GM12878 (cell line): ENCODE results near the gene MB. TPM values are rescaled to one million over a fixed set of nuclear protein-coding genes. Genes with fewer than 3 reads are reported as not detected.

Experiments
- ATAC-seq: fragments of 200-7000 bp; cut with Tn5 transposase; 3 replicates; pipeline ENCODE4 v1.9.1; 2020; ENCODE audit warnings: mild to moderate bottlenecking, moderate library complexity
- BruUV-seq: library from RNA; stranded (reverse); fragments of 400-500 nt; replicated peaks from 2 replicates; lab custom pipeline; 2021; lab: Mats Ljungman, UMichigan
- CTCF ChIA-PET: fragments of 300-600 bp; sonication (Branson Sonifier 250); formaldehyde crosslinking; extraction: SDS; loops from one replicate; lab custom pipeline; 2021; ENCODE audit warnings: inconsistent platforms; lab: Yijun Ruan, JAX
- POLR2A ChIA-PET: fragments of 350-600 bp; formaldehyde crosslinking; extraction: SDS; loops from one replicate; lab custom pipeline; 2021; ENCODE audit warnings: inconsistent platforms; lab: Charles Lee
- RAD21 ChIA-PET: fragments of 300-600 bp; sonication (Branson Sonifier 250); formaldehyde crosslinking; loops from one replicate; lab custom pipeline; 2023; ENCODE audit warnings: antibody characterized with exemption; ENCODE audit not compliant: unreplicated experiment; lab: Charles Lee
- SMC1A ChIA-PET: fragments of 300-600 bp; sonication (Branson Sonifier 250); formaldehyde crosslinking; loops from one replicate; lab custom pipeline; 2023; ENCODE audit not compliant: unreplicated experiment, uncharacterized antibody; lab: Charles Lee
- DNase-seq: peaks from one replicate; pipeline ENCODE4 v3.0.0-alpha.2; 2011; ENCODE audit warnings: low read depth, low spot score
- FAIRE-seq: peaks from 3 replicates; lab custom pipeline; 2011; peaks lifted over from hg19 to GRCh38; lab: Jason Lieb, UNC
- H2AFZ ChIP-seq: 2 replicates; pipeline ENCODE4 v1.6.0; 2011; ENCODE audit warnings: low read depth, low read length, control low read depth; ENCODE audit not compliant: control insufficient read depth
- H3K27ac ChIP-seq: 2 replicates; pipeline ENCODE4 v1.5.1; 2011; ENCODE audit warnings: control low read depth; ENCODE audit not compliant: control insufficient read depth, insufficient read depth
- H3K27me3 ChIP-seq, 2 experiments: replicated peaks in 1 of 2; 2 replicates each; pipeline versions ENCODE4 v1.6.0 to v1.6.1; 2011; ENCODE audit warnings: low read length in 1 of 2; ENCODE audit not compliant: control insufficient read depth in 2 of 2, insufficient read depth in 2 of 2
- H3K36me3 ChIP-seq, 2 experiments: 2 replicates each; pipeline ENCODE4 v1.5.1; 2011; ENCODE audit warnings: low read length in 1 of 2; ENCODE audit not compliant: control insufficient read depth in 2 of 2, insufficient read depth in 2 of 2
- H3K4me1 ChIP-seq: 2 replicates; pipeline ENCODE4 v1.6.1; 2011; ENCODE audit warnings: mild to moderate bottlenecking, low read length, moderate library complexity, mixed read lengths; ENCODE audit not compliant: control insufficient read depth, insufficient read depth
- H3K4me2 ChIP-seq: 2 replicates; pipeline ENCODE4 v1.6.0; 2011; ENCODE audit warnings: control low read depth; ENCODE audit not compliant: control insufficient read depth, insufficient read depth
- H3K4me3 ChIP-seq: fragments of 200-600 bp; sonication (generic); 2 replicates; pipeline ENCODE4 v1.5.1; 2016
- H3K79me2 ChIP-seq: 2 replicates; pipeline ENCODE4 v1.6.0; 2011; ENCODE audit warnings: low read length; ENCODE audit not compliant: control insufficient read depth, insufficient read depth
- H3K9ac ChIP-seq: 2 replicates; pipeline ENCODE4 v1.8.0; 2011; ENCODE audit warnings: low read length, control low read depth, mixed read lengths; ENCODE audit not compliant: control insufficient read depth, insufficient read depth
- H3K9me3 ChIP-seq: replicated peaks from 3 replicates; pipeline ENCODE4 v1.5.1; 2011; ENCODE audit warnings: mild to moderate bottlenecking, low read length; ENCODE audit not compliant: control insufficient read depth, insufficient read depth
- H4K20me1 ChIP-seq: 2 replicates; pipeline ENCODE4 v1.6.0; 2011; ENCODE audit not compliant: control insufficient read depth, insufficient read depth
- ATF7 ChIP-seq: fragments of 450-650 bp; IDR thresholded peaks from 2 replicates; pipeline ENCODE4 v1.6.1; 2016; ENCODE audit warnings: low read depth, mild to moderate bottlenecking
- CEBPZ ChIP-seq: fragments of 150-350 bp; IDR thresholded peaks from 2 replicates; pipeline ENCODE4 v1.6.1; 2016; ENCODE audit warnings: low read depth, low read length
- CREM ChIP-seq: IDR thresholded peaks from 2 replicates; pipeline ENCODE4 v1.6.1; 2014; ENCODE audit warnings: antibody characterized with exemption, low read depth
- GABPA ChIP-seq: IDR thresholded peaks from 2 replicates; pipeline ENCODE4 v1.6.1; 2014; ENCODE audit warnings: antibody characterized with exemption, low read depth, mild to moderate bottlenecking, inconsistent platforms
- IRF3 ChIP-seq: fragments of 450-650 bp; IDR thresholded peaks from 2 replicates; pipeline ENCODE4 v1.6.1; 2014; ENCODE audit warnings: mild to moderate bottlenecking
- MEF2B ChIP-seq: fragments of 450-650 bp; IDR thresholded peaks from 2 replicates; pipeline ENCODE4 v1.6.1; 2018; ENCODE audit warnings: mild to moderate bottlenecking, moderate library complexity; ENCODE audit not compliant: partially characterized antibody, poor library complexity, severe bottlenecking
- RAD51 ChIP-seq: fragments of 450-650 bp; IDR thresholded peaks from 2 replicates; pipeline ENCODE4 v1.6.1; 2016; ENCODE audit warnings: moderate library complexity, mild to moderate bottlenecking, inconsistent platforms
- RUNX3 ChIP-seq: IDR thresholded peaks from 2 replicates; pipeline ENCODE4 v1.6.1; 2012; ENCODE audit warnings: low read length, inconsistent platforms
- SIN3A ChIP-seq: IDR thresholded peaks from 2 replicates; pipeline ENCODE4 v1.6.1; 2012; ENCODE audit warnings: low read depth, low read length, improper control_type of control experiment
- SIX5 ChIP-seq: IDR thresholded peaks from 2 replicates; pipeline ENCODE4 v1.6.1; 2011; ENCODE audit warnings: mild to moderate bottlenecking, low read depth, low read length, moderate library complexity; ENCODE audit not compliant: severe bottlenecking
- SMAD5 ChIP-seq: IDR thresholded peaks from 2 replicates; pipeline ENCODE4 v1.6.1; 2016; ENCODE audit warnings: antibody characterized with exemption, low read depth
- SPI1 ChIP-seq: IDR thresholded peaks from 2 replicates; pipeline ENCODE4 v1.6.1; 2011; ENCODE audit warnings: low read depth, mild to moderate bottlenecking, low read length, moderate library complexity, borderline replicate concordance; ENCODE audit not compliant: insufficient read depth
- TCF7 ChIP-seq: IDR thresholded peaks from 2 replicates; pipeline ENCODE4 v1.6.1; 2014; ENCODE audit warnings: antibody characterized with exemption, borderline replicate concordance
- ZZZ3 ChIP-seq: IDR thresholded peaks from 2 replicates; pipeline ENCODE4 v1.6.1; 2011; ENCODE audit warnings: low read depth; ENCODE audit not compliant: control insufficient read depth, insufficient read length
- WGBS: methylation state at CpG from one replicate; pipeline ENCODE4 v1.1.6; 2016; ENCODE audit warnings: low lambda C conversion rate; ENCODE audit not compliant: insufficient replicate concordance, insufficient coverage; ENCODE audit errors: missing lambda C conversion rate; 5-methylcytosine and 5-hydroxymethylcytosine counted together
- in situ Hi-C: fragments of 300-500 bp; cut with MboI; formaldehyde crosslinking; loops from 9 replicates; pipeline ENCODE4 v1.14.3; 2018; ENCODE audit warnings: mixed read lengths
- intact Hi-C: fragments of 100-400 bp; cut with micrococcal nuclease; formaldehyde crosslinking; loops from one replicate; pipeline ENCODE4 v1.14.2; 2022; ENCODE audit not compliant: unreplicated experiment
- polyA plus RNA-seq, 11 experiments: library from polyadenylated mRNA; depleted of rRNA in 4 of 11; unstranded in 6 of 11; stranded (reverse) in 5 of 11; fragments of >200 nt; fragmentation: Nextera tagmentation in 4 of 11; fragmentation: Illumina TruSeq in 1 of 11; extraction: Ambion mirVana in 4 of 11; extraction: Trizol in 1 of 11; gene quantifications; 1 replicate in 1 of 11; 2 replicates in 10 of 11; pipeline versions ENCODE4 v1.2.1 to v1.2.3, GENCODE V29; 2011 to 2016; ENCODE audit warnings: inconsistent platforms in 2 of 11, missing spikeins in 2 of 11, low read depth in 1 of 11
- total RNA-seq, 4 experiments: library from RNA; depleted of rRNA in 3 of 4; stranded (reverse); fragments of >200 nt in 3 of 4; fragmentation: Illumina TruSeq in 1 of 4; extraction: Trizol in 1 of 4; gene quantifications; 2 replicates each; pipeline versions ENCODE4 v1.2.1 to v1.2.3, GENCODE V29; 2013 to 2021

The MB gene
- total and polyA plus RNA-seq, 10 of the 15 experiments (the other 5 are each of a cell fraction or from before 2014, with no cell fraction given) = 0.09 to 0.41 (median 0.23) TPM; not detected in 3

- no peak overlapping the region for H2AFZ ChIP-seq
- DNase-seq = no peak
- H3K27ac ChIP-seq = no peak overlapping the region
- no peaks in the 10 kb centered on the region for H3K36me3 ChIP-seq
- H3K4me2 ChIP-seq = no peak overlapping the region
- no peaks in the 10 kb centered on the region for H3K79me2 ChIP-seq
- in situ Hi-C loops = no loop called here
- no peaks in the 10 kb centered on the region for H4K20me1 ChIP-seq
- ChIA-PET RAD21 (interaction anchor here (1.4 kb wide), 1 partner anchor 221 kb away, joined by 3 read pairs; no protein-coding TSS in a partner anchor), CTCF (interaction anchor here (1.7 kb wide), 1 partner anchor 221 kb away, joined by 6 read pairs; no protein-coding TSS in a partner anchor), POLR2A (no interaction called here), SMC1A (interaction anchor here (1.3 kb wide), 1 partner anchor 9 kb away, joined by 3 read pairs; no protein-coding TSS in a partner anchor)
- no peak for ATAC-seq
- no peaks in the 10 kb centered on the region for H3K4me1 ChIP-seq
- H3K27me3 ChIP-seq = peaks cover 2 to 3% of the 10 kb centered on the region in 2 experiments; a peak in 3 of 4 replicates
- no peak overlapping the region for H3K4me3 ChIP-seq
- WGBS = 4% methylated on average over 8 of the region's 8 CpGs
- H3K9ac ChIP-seq = no peak overlapping the region
- no peak for FAIRE-seq
- no TSS peak for BruUV-seq
- H3K9me3 ChIP-seq = no peaks in the 10 kb centered on the region
- TF ChIP-seq SPI1 (no peak), ZZZ3 (no peak), SMAD5 (no peak), SIN3A (no peak), TCF7 (no peak), RAD51 (no peak), RUNX3 (no peak), ATF7 (no peak), IRF3 (no peak), SIX5 (no peak), MEF2B (no peak), GABPA (no peak), CREM (no peak), CEBPZ (no peak)
- intact Hi-C loops = no loop called here
These were observed 44.6 kb downstream of the MB start for GRCh38 chr22:35572556-35572955.
